Activated CD8-positive, alpha-beta memory T cell treated with anti-CD3 and anti-CD28 coated beads, Interleukin-2, amount 50 U/mL, for 24 hours (primary cell): Measurements from ENCODE around the gene MAML2.

Experiments used
- DNase-seq: peaks from one replicate; pipeline ENCODE4 v3.0.0-alpha.2; 2020; ENCODE audit errors: extremely low read depth

The MAML2 gene

DNA sequence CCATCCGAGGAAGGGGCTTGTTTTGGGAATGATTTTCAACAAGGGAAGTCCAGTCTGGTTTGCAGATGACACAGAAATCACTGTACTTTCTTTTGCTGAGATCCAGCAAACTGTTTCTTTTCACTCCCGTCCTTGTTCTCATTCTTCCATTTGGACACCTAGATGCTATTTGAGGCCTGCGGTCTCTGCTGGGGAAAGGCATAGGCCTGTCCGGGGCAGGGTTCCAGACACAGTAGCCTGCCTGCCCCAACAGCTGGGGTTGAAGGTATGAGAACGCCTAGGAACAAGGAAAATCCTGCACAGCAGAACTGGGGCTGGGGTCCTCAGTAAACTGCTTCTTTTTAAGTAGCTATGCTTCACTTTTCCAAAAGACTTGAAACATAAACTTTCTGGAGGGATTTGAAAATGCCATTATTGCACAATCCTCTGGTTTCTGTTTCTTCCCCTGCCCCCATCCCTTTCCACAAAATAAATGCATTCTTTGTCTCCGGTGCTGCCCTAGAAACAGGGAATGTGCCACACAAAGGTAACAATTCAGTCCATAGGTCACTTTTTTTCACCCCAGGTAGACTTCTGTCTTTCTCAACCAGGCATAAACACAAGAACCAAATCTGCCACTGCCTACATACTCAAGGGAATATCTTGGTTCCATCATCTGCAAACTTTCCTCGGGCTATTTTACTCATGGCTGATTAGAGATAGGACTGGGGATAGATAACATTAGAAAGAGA is 244.3 kb downstream of the MAML2 start:
- no peak for DNase-seq

DNA sequence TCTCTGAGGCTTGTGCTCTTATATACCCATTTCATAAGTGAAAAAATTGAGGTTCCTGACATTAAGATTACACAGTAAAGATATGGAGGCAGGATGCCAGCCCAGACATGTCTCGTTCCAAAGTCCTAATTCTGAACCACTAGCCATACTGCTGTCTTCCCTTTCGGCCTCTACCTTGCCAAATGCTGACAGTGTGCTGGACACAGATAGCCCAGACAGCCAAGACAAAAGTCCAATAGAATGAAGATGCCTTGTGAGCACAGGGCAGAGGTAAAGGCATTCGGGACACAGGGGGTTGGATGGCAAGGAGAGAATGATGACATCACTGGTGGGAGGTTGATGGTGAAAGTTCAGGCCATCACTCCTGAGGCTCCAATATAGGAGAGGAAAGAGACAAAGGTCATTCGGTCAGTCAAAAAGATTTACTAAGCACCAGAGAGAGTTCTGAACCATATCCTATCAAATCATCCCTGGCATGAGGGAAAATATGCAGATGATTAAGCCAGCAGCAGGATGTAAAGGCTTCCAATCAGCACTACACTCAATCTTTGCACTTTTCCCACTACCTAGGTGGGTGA is 245.1 kb downstream of the MAML2 start:
- DNase-seq, result no peak

DNA sequence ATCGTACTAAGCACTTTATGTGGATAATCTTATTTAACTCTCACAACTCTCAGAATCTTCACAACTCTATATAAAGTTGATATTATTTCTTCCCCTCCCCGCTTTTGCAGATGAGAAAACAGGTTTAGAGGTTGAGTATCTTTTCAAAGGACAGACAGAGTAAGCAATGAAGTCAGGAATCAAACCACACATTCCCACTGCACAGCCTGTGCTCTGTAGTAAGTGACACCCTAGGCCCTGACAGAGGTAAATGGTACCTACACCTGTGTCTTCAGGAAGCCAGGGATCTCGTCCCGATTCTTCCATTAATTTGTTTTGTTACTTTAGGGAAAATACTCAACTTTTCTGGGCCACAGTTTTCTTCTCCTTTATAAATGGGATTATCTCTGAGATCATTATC is 246.6 kb downstream of the MAML2 start:
- DNase-seq, result no peak

DNA sequence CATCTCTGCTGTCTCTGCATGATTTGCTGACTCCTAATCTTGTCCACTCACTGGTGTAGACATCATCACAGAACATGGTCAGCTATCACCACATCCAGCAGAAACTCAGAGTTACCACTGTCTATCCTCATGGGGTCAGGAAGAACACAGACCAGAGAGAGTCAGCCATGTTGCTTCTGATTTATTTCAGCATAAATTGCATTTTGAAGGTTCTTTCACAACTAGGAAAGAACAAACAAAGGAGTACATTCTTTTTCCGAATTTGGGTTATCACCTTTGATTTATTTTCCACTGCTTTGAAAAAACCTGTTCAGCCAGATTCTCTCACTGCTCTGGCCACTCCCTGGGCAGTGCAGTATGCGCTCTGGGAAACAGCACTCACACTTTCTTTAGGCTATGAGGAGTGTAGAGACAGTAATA is 247.1 kb downstream of the MAML2 start:
- DNase-seq, result no peak

DNA sequence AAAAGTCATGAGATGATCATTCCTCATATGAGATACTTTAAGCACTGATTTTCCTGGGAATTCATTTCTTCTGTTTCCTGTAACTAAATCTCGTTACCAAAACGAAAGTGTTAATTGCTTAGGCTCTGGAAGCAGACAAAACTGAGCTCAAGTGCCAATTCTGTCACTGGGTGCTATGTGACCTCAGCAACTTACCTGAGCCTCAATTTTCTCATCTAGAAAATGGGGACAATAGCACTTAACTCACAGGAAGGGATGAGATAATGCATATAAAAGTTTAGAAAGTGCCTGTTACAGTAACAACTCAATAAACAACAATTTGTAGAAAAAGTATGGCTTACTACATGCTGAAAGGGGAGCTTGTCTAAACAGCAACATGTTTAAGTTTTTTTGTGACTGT is 248.8 kb downstream of the MAML2 start:
- DNase-seq, result no peak

DNA sequence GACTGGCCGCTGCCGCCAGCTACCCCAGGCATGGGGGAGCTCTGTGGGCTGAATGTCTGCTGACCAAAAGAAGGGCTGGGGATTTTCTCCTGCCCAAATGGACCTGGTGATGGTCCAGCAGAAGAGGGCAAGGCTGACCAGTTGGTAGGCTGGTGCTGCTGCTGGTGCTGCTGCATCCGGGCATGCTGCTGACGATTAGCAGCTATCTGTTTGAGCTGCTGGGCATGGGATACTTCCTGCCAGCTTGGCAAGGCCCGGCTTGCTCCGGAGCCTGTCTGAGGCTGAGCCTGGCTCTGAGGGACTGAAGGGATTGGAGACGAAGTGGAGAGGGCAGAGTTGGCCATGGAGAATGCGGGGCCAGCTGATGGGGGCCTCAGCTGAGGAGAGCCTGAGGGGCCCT is 250.5 kb downstream of the MAML2 start:
- DNase-seq, result no peak

DNA sequence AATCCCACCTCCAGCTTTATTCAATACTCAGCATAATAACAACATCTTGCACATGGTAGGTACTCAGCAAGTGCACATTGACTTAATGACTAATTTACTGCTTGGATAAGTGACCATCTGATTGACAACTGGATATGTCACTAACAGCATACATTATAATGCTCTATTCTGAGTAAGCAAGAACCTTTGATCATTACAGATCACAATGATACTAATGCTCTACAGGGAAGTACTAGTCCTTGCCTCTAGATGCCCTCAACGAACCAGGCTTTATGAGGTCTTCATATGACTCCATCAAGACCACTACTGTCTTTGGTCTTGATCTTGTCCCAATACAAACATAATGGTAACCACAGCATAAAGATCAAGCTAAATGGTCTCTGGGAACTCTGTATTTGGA is 251.5 kb downstream of the MAML2 start:
- no peak for DNase-seq

DNA sequence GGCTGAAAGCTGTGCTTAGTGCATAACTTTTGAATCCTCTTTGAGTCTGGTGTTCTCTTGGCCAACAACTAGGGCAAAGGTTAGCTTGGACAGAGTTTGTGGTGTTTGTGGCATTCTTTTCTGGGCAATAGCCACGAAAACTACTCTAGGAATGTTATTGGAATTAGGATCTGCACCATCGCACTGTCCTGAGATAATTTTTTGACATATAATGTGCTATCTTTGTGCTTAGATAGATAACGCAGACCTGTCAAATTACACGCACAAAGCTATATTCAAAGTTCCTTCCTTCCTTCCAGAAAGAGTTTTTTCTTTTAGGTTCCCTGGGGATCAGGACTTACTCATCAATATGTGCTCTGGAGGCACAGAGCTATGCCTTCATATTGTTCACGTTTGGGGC is 252.3 kb downstream of the MAML2 start:
- DNase-seq, result no peak

DNA sequence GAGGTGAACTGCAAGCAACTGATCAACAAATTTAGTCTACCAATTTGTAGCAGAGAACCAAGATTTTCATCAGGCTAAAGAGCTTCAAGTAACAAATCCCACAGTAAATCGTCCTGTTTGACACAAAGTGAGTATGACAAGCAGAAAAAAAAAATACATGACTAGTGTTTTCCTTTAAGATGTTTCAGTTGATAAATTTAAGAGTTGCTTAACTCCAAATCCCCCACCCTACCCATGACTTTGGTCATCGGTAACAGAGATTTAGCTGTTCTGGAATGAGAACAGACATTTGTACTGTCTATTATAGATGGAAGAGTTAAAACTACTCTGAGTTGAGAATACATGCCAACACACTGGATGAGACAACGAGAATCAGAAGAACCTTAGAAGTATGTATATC is 254.1 kb downstream of the MAML2 start:
- no peak for DNase-seq

DNA sequence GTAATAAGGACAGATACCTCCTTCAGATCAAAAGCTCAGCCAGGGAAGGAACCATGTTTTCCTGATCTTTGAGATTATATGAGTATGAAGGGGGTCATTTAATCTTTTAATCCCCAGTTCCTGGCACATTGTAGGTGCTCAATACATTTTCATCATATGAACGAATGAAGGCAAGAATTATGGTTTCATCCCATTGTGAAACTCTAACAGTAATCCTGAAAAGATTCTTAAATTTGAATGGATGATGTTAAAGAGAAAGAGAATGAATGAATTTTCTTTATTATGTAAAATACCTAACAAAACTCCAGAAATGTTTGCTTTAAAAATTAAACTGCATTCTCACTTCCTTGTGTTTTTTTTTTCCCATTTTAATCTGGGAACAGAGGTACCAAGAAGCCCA is 256.9 kb downstream of the MAML2 start:
- no peak for DNase-seq

DNA sequence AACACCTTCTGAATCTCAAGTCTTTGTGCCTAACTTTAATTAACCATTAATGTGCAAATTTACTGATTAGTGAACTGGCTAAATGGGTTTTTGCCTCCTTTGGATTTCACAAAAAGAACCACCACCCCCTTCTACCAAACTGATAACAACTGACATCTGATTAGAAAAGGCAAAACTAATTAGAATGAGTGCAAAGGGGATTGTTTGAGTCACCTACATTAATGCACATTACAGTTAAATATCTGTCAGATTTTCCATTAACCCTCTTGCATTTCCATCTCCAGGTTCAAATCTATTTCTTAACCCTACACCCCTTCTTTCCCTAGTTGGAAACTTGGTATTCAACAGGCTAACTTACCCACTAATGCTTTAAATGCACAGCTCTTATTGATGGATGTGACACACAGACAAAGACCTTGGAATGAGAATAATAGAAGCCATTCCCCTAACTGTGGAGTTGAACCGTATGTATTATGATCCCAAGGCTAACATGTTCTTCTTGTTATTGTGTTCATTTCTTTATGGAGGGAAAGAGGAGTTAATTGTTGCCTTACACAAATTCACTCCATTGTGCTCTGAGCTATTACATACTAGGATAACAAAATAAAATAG is 257.6 kb downstream of the MAML2 start:
- DNase-seq, result no peak

DNA sequence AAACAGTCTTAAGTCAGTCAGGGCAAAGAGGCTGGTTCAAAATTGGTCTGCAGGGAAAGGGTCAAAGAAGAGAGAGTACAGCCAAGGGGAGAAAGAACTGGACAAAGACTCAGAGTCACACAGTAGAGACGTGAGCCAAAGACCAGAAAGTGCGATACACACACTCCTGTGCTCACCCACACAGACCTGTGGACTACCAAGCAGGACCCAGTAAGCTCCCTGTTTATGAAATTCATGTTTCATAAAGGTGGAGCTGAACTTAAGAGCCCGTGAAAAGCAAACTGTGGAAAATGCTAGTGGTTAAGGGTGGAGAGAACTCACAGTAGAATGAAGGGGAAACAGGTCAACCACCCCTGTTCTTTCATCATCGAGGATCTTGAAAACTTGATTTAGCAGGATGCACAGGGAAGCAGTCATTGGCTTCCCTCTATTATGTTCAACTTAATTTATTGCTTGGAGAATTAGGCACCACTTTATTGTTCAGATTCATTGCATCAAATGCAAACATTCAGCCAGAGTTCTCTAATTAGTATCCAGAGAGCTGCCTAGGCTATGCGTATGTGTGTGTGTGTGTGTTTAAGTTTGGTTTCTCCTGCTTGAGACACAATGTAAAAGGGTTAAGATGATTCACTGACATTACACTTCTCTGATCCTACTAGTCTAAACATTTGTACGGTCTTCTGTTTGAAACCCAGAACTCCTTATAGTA is 258.2 kb downstream of the MAML2 start:
- no peak for DNase-seq

DNA sequence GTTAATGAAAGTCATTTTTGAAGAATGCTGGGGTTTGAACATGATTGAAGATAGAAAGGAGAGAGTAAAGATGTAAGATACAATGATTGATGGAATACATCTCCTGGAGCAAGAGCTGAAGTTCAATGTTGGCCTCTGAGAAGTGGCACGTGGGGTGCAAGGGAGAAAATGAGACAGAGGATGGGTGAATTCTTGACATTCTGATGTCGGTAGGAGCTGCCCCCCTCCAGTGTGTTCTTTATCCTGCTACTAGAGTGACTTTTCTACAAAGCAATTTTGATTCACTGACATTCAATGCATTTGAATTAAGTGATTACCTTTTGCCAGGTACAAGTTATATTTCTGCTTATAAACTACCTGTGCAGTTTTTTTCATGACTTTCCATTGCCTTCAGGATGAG is 260.1 kb downstream of the MAML2 start:
- DNase-seq, result no peak

DNA sequence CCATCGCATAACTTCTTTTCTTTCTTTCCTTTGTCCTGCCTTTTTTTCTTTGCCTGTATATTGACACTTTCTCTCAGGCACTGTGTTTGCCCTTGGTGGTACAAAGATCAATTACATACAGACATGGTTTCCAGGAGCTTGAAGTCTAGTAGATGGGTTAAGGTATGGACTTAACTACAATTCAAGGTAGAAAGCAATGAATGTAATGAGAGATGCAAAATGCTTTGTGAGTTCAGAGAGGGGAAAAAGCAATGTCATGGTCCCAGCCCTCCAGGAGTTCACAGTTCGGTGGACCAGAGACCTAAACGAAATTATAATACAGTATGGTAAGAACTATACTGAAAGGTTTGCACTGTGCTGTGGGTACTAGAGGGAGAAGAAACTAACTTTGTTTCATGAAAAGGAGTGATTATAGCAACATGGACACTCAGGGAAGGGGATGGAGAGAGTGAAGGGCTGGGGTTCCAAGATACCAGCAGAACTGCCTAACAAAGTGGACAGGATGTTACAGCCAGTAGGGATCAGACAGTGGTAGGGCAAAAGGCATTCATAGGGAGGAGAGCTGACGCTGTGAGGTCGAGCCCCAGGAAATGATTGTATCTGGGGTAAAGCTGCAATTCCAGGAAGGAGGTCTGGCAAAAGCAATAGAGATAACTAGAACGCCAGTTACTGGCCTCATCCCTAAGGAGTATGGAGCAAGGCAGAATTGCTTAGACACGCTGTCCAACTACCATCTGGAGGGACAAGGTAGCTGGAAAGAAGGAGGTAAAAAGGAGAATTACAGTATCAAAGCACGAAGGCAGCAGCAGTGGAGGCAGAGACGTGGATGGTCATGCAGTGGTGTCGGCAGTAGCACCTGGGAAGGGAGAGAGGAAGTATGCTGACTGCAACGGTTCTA is 260.7 kb downstream of the MAML2 start:
- DNase-seq, result no peak

DNA sequence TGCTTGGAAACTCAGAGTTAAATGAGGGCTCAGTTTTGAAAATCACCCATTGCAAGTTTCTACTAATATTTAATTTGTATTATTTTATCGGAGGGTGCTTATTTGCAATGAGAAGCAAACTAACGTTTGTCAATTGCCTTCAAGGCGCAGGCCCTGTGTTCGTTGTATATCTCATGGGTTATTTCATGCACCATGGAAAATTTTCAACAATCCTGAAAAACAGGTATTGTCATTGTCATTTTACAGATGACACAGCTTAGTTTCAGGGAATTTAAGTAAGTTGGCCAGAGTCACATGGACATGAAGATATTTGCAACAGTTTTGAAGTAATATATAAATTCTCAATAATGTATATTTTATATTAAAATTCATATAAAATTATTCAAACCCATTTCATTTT is 261.4 kb downstream of the MAML2 start:
- no peak for DNase-seq

DNA sequence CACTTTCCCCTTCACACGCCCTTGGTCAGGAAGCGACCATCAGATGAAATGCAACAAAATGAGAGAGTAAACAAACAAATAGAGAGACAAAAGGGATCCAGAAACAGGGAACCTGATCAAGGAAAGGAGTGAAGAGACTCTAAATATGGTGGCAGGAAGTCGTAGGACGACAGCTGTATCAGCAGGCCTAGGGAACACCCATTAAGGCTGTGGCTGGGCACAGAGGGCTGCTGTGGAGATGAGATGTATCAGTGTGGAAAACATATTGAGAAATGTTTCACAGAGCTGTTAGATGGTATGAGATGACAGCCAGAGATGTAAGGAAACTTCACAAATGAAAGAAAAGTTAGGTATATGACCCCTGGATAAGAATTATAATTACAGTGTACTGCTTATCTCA is 263.3 kb downstream of the MAML2 start:
- DNase-seq, result no peak

DNA sequence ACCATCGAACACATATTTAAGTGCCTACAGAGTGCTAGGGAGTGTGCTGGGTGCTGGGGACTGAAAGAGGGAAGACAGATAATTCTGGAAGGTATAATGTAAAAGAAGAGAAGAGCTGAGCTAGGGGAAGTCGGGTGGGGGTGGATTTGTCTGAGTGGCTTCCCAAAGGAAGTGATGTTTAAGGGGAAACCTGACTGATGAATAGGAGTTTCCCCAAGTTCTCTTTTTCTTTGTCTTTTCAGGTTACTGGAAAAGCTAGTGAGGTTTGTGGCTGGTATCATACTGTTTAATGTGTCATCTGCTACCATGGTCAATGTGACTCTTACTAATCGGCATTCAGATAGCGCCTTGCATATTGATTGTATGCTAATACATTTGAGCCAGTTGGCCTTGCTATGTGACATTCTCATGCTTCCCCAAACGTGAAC is 267.4 kb downstream of the MAML2 start:
- no peak for DNase-seq

DNA sequence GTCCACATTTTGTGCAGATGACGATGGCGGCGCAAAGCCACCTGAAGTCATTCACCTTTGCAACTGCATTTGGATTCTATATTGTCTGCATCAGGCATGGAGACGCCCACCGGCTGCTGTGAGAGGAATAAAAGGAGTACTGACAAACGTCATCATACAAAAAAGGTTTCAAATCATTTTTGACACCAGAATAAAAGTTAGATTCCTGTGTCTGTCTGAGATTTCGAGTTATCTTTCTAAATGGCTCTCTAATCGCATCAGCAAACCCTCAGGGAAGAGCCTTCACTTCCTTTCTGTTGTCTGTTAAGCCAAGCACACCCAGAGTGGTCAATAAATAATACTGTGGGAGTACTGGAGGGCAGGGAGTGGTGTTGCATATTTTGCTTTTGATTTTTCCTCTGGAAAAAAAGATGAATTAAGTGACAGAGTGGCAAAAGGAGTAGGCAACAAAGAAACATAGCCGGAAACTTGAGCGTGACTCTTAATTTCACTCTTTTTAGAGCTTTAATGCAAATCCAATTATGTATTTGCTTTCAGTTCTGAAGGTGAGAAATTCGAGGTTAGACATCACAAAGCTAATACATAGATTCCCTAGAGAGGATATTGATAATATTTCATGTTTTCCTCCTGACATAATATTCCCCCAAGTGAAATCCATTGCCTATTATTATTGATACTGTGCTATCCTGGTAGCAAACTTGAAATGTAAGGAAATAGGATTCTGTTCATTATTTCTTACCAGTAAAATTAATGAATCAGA is 268.3 kb downstream of the MAML2 start:
- no peak for DNase-seq

DNA sequence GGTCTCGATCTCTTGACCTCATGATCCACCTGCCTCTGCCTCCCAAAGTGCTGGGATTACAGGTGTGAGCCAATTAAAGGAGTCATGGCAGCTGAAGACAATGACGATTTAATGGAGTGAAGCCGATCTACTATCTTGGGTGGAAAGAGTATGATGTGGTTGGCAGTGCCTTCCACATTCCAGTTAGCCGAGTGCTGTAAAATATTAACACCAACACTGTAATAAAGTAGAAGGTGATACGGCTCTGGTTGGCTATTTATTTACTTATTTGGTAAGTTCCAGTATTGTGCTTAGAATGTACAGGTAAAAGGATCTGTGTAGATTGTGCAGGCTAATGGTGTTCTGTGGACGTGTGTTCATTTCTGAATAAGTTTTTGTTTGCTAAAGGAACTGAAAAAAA is 269.5 kb downstream of the MAML2 start:
- no peak for DNase-seq

DNA sequence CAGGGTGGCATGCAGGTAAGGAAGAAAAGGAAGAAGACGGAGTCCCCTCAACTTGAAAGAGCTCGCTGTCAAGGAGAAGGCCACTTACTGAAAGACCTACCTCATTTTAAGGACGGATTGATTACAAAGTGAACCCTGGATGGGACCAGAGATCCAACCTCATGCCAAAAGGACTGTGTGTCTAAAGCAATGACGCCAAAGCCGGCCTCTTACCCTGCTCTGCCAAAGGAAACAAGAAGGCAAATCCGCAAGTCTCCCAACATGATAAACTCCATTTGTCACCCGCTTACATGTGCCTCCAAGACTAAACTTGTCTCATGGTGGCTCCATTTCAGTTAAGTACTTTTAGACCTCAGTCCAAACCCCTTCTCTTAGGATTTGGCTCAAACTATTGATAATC is 270.4 kb downstream of the MAML2 start:
- DNase-seq, result no peak

DNA sequence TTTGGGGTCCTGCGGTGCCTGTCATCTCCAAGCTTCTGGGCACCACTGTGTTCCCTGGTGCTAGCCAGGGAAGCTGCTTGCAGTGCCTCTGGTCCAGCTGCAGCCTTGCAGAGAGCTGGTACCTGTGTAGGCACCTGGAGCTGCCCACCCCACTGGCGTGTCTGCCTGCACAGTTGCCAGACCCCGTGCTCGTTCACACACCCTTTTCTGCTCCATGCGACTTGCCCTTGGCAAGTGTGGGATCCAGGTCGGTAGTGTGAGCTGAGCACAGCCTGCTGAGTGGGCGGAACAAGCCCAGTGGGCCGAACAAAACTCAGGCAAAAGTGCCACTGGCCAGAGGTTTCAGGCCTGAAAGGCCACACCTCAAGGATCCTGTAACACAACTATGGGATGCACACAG is 272.5 kb downstream of the MAML2 start:
- DNase-seq, result no peak
